NCI-H1694 treated with DMSO at 0.1 percent for 48 hours (cell line): Measurements from ENCODE around the gene BTBD19.
"Not testable (repeated sequence)": the region's sequence is repeated elsewhere in the genome, so short reads cannot be mapped to it uniquely, and the experiment has no call there.

ENCODE experiments used
- DNase-seq: peaks from one replicate; lab custom pipeline; 2025; lab: John Stamatoyannopoulos, UW

Gene BTBD19

DNA sequence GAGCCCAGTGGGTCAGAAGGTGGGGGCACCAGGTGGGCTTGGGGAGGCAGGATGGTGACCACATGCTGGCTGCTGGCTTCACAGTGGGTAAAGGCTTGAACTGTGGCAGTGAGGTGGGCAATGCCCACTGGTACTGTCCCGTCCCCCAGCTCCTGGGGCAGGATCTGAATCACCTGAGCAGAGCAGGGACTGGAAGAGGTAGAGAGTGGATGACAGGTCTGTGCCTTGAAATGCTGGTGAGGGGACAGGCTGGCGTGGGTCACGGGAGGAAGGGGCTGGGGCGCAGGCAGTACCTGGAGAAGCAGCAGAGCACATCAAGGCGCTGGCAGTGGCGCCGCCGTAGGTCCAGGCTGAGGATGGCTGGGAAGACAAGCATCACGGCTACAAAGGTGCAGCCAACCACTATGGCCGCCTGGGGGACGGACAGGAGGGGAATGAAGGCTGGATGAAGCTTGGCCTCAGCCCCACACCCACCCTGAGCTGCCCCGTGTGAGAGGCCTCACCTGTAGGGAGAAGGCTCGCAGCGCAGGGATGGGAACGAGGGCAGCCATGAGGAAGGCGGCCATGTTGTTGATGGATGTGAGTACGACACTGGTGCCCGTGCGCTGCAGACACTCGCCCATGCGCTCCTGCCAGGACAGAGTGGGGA is 19.8 kb downstream of the BTBD19 start:
- no peak for DNase-seq

DNA sequence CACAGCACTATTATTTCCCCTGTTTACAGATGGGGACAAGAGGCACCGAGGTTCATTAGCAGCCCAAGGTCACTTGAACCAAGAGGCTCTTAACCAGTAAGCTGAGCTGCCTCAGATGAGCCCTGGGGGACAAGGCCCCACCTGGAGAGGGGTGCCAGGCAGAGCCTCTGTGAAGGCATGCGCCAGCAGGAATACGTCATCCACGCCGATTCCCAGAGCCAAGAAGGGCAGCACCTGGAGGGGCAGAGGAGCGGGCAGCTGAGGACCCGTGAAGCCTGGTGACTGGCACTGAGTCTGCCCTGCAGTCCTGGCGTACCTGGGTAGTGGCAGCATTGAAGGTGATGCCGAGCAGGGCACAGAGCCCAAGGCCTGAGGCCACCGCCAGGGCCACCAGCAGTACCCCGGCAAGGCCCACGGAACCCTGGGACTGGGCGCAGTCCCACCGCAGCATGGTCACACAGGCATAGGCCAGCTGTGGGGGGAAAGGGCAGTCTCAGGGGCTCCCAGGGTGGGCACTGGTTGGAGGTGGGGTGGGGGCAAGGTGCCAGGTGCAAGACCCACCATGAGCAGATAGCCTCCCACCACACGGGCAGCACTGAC is 20.6 kb downstream of the BTBD19 start:
- DNase-seq = no peak

DNA sequence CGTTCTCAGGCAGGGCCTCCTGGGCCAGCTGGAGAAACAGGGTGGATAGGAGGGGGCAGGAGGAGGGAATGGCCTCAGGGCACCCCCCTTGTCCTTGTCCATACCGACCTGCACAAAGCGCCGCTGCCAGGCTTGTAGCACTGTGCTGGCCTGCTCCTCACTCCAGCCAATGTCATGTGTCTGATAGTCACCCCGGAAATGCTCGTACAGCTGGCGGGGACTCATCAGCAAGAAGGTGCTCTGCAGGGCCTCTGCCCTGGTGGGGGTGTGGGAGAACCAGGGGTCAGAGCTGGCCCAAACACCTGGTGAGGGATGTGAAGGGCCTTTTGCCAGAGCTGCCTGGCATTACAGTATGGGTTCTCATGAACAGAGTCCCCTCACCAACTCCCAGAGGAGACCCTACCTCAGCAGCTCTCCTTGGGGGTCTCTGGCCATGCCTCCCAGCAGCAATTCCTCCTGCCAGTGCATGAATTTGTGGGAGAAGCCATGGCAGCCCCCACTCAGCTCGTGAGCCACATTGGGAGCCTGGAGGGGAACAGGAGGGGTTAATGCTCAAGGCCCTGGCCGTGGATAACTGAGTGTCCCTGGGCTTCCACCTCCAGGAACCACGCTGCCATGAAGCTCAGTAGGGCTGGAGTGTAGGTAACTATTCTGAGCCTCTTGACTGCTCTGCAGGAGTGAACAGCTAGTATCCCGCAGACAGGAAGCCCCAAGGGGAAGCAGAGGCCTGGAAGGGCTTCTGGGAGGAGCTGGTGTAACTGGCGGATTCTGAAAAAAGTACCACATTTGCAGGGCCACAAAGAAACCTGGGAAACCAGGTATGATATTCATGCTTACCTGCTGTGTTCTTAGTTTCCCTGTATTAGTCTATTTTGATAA is 21.4 kb downstream of the BTBD19 start:
- DNase-seq = no peak

DNA sequence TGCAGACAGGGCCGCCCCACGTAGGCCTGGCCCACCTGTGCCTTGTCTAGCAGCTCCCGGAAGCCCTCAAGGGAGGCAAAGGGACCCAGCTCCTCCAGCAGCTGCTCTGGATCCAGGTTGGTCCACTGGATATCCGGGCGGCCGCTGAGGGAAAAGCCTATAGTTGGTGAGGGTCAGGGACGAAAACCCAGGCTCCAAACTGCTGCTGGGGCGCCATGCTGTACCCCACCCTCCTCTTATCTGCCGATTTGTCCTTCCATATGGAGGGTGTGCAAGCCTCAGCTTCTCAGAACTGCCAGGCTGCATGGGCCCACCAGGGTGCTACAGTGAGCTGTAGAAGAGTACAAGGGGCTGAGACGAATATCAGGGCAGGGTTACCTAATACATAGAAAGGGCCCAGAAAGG is 22.6 kb downstream of the BTBD19 start:
- DNase-seq = no peak

DNA sequence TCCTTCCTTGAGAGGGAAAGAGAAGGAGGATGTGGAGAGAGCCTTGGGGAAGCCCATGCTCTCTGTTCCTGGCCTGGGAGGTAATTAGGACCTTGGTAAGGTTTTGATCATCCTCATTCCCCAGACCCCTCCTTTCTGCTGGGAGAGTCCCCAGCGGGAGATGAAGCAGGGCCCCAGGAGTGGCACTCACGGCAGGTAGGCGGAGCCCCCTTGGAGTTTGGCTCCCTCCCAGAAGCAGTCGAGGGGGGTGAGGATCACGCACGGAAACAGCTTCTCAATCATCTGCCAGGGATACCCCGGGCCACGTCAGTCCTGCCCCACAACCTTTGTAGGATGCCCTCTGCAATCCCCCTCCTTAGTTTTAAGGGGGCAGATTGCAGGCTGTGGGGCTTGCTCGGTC is 23.2 kb downstream of the BTBD19 start:
- DNase-seq = no peak

DNA sequence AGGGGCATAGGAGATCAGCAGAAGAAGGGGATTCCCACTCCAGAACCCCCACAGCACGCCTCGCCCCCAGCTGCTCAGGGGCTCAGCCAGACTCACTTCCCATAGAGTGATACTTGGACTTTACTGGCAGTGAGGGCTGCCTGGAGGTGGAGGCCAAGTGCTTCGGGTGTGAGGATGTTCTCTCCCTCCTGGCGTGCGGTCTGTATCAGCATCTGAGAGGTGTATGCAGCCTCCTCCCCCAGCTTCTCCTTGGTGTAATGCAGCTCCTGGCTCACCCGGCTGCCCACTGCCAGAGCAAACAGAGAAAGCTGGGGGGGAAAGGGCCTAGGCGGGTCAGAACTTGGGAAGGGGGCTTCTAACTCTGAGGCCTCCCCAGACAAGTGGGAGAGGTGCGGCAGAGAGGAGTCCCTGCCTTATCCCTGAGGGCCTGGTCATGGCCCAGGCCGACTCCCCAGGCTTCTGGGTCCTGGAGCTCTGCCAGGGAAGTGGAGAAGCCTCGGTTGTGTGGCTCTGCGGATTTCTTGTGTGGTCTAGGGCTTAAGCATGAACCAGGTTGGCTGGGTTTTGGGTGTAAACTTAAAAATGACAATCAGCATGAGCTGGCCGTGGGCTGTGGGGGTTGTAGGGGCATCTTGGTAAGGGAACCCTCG is 23.9 kb downstream of the BTBD19 start:
- no peak for DNase-seq

DNA sequence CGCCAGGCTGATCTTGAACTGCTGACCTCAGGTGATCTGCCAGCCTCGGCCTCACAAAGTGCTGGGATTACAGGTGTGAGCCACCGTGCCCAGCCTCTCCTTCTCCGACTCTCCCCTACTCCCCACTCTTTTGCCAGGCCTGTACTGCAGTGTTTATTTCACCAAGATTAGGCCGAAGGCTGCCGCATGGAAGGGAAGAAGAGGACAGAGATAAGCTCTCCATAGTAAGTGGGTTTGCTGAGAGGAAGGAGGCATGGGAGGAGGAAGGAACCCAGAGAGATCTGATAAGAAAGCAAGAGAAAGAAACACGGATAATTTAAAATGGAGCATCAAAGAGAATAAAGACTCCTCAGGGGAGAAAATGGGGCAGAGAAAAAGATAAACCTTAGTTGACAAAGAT is 26.0 kb downstream of the BTBD19 start:
- DNase-seq = no peak

DNA sequence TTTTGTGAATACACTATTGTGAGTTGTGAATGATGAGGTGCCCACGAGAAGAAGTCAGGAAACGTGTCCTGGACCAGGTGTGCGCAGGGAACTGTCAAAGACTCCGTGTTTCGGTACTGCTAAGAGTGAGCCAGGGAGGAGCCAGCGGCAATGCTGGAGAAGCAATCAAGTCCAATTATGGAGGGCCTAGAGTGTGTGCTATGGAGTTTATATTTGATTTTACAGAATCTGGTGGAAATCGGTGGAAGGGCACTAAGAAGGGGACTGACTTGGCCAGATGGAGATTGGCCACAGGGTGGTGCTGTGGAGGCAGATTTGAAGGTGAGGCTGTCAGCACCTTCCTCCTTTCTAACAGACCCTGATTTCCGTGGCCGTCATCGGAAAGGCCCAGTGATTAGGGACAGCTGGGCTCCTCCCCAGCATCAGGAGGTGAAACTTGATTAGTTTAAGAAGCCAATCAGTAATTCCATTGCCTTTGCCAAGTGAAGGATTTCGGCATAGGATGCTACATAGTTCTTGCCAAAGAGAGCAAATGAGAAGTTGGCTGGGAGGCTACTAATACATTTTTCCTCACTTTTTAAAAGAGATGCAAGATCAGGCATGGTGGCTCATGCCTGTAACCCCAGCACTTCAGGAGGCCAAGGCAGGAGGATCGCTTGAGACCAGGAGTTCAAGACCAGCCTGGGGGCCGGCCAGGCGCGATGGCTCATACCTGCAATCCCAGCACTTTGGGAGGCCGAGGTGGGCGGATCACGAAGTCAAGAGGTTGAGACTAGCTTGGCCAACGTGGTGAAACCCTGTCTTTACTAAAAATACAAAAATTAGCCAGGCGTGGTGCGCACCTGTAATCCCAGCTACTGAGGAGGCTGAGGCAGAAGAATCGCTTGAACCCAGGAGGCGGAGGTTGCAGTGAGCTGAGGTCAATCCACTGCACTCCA is 27.7 kb downstream of the BTBD19 start:
- peak; percentile 81 for DNase-seq

DNA sequence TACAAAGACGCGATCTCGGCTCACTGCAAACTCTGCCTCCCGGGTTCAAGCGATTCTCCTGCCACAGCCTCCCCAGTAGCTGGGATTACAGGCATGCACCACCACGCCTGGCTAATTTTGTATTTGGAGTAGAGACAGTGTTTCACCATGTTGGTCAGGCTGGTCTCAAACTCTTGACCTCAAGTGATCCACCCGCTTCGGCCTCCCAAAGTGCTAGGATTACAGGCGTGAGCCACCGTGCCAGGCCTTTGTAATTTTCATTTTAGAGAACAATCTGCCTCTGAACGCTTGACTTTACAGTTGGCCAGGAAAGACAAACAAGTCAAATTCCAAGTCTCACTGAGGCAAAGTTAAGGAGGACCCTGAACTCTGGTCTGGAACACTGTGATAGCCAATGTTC is 30.0 kb downstream of the BTBD19 start:
- DNase-seq = not testable (repeated sequence)

DNA sequence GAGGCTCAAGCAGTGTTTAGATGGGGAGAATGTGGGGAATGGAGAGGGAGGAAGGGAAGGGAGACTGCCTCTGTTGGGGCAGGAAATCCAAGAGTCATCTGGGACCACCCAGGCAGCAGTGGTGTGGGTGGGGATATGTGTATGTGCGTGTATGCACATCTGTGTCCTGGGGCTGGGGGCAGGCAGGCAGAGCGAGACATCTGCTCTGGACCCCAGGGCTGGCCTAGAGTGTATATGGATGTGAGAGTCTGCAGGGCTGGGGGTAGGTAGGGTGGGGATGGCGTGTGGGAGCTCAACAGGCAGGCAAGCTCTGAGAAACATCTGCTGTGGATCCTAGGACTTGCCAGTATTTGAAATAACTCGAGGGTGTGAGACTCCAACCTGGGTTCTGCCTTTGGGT is 31.3 kb downstream of the BTBD19 start:
- DNase-seq = peak; percentile 11

DNA sequence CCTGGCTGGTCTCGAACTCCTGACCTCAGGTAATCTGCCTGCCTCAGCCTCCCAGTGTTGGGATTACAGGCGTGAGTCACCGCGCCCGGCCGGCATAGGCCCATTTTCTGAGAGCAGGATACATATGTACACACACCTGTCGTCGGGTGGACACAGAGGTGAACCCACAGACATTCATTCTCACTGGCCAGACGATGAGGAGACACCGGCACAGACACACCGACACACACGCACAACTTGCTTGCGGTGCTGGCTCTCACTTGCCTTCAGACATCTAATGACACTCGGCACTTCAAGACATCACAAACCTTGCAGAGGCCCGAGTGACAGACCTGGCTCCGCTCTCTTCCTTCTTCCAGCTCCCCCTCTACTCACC is 34.2 kb downstream of the BTBD19 start:
- no peak for DNase-seq

DNA sequence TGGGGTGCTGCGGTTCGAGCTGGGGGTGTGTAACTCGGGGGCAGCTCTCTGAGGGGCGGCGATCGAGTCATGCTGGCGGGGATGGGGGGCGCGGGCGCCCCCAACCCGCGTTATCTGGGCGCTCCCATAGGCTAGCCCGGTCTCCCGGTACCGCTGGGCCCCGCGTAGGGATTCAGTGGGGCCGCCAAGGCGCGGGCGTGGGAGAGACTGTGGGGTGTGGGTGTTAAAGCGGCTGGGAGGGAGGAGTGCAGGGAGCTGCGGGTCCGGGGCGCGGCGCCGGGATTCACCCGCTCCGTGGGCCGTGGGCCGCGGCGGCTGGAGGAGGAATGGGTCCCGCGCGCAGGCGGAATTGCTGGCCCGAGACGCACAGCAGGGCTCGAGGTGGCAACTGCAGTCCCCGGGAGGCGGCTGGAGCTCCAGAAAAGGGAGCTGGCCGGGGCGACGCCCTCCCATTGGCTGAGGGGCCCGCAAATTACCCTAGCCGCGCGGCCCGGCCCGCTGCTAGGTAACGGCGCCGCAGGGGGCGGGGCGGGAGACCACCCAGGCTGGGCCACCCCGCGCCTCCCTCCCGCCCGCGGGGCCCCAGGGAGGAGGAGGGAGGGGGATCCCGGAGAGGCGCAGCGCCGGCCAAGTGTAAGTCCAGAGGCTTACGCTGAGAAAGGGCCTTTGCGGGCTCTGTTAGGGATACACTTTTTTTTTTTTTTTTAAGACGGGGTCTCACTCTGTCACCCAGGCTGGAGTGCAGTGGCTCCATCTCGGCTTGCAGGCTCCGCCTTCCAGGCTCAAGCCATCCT is 34.7 kb downstream of the BTBD19 start, which contains the start of gene PTCH2:
TSS of gene PTCH2 (minus strand) at position 392 of the 794 bp plus-strand sequence. CDS start at position 71, 321 bp downstream.
- DNase-seq = peak; percentile 70

DNA sequence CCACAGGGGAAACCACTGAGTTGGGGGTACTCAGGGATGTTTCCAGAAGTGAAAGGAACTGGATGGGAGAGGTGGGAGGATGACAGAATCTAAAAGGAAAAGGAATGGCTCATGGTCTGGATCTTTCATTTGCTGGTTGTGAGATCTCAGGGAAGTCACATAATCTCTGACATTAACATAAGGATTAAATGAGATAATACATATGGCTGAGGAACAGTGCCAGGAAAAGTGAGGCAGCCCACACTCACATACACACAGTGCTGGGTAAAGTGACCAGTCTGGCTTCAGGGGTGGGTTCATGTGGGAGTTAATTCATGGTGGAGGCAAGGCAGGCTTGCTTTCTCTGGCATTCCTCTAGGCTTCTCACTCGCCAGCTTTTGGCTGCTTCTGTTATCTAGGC is 38.7 kb downstream of the BTBD19 start:
- DNase-seq = no peak

DNA sequence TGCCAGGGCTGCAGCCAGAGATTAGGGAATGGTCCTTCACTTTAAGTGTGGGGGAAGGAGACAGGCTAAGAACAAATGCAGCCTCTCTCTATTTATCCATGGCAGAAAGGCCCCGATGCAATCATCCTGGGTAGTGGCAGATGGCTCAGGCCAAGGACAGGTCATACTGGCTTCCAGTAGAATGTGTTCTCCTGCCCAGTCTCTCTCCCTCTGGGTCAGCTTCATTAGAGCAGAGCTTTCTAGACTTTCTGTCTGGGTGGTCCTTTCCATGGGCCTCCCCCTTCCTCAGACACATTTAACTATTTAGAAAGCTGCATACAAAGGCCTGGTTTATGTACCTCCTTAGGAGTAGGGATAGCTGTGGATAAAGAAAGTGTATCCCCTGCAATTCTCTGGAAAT is 39.5 kb downstream of the BTBD19 start:
- no peak for DNase-seq

DNA sequence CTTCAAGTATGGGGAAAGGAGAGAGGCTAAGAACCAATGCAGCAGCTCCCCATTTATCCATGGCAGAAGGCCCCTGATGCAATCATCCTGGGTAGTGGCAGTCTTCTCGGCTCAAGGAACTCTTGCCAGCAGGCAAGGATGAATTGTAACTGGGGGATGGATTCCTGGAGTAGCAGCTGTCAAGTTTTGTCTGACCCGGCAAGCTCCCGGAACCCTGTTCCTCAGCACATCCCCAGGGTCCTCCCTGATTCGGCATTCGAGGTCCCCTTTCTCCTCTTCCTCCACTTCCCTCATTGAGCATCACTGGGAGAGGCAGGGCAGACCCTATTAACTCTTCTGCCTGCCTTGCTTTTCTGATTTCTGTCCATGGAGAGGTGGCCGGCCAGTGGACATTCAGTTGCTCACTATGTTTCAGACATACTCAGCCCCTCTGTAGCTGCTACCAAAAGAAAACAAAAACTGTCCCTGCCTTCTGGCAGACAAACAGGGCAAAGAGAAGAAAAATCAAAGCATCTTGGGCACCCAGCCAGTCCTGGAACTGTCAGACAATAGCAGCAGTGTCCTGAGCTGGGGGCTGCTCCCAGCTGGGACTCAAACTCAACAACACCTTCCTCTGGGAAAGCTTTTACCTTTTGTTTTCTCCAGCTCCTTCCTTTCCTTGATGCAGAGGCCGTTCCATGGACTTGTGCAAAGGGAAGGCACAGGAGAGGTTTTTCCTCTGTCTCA is 40.3 kb downstream of the BTBD19 start:
- DNase-seq = no peak

DNA sequence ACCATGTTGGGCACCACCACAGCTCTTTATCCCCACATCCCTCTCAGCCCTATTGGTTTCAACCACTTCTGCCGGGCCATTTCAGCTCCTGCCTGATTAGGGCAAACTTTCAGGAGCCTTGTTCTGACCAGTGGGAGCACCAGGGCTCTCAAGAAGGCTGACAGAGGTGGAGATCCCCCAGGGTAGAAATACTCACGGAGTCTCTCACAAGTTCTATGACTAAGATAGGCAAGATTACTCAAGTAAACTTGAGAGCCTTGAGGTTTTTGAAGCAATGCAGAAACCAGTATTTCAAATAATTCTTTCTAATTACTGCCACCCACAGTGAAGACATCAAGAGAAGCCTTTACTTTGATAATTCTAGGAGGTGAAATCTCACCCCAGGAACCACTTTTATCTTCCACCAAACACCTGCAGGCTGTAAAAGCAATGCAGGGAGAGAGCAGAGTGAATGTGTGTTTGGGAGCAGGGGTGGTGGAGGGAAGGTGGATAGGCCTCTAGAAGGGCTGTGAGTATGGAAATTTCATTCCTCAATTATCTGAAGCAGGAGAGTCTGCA is 41.3 kb downstream of the BTBD19 start:
- no peak for DNase-seq

DNA sequence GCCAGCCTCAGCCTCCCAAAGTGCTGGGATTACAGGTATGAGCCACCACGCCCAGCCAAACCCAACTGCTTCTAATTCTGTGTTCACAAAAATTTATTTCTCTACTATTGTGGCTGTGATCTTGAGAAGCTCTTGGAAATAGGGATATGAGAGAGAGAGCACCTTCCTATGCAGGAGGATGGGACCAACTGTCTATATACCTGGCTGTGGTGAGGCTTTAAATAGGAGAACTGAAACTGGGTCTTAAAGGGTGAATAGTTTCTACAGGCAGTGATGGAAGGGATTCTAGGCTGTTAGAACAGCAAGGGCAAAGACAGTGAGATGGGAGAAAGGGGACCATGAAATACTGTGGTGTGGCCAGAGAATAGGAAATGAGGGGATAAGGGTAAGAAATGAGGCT is 43.0 kb downstream of the BTBD19 start:
- no peak for DNase-seq

DNA sequence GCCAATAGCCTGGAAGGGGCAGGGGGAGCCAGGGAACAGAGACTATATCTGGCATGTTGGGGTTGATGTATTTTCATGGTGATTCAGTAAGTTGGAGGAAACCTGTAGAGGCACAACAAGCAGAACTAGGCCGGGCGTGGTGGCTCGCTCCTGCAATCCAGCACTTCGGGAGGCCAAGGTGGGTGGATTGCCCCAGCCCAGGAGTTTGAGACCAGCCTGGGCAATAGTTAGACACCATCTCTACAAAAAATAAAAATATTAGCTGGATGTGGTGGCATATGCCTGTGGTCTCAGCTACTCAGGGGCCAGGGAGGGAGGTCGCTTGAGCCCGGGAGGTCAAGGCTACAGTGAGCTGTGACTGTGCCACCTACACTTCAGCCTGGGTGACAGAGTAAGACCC is 44.9 kb downstream of the BTBD19 start:
- DNase-seq = no peak

DNA sequence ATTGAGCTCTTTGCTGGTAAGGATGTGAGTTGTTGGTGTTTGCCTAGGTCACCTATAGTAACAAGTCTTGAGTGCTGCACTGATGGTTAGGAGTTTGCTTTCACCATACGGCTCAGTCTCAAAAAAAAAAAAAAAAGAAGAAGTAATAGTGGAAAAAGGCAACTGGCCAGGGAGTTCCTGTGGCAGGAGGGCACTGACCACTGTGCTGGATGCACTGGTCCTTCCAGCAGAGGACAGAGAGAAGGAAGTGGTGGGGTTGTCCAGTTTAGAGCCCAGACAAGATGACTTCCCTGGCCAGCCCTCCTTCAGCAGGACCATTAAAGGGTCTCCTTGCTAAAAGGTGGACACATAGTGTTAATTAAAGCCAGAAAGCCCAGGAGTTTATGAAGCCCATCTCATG is 46.6 kb downstream of the BTBD19 start:
- no peak for DNase-seq

DNA sequence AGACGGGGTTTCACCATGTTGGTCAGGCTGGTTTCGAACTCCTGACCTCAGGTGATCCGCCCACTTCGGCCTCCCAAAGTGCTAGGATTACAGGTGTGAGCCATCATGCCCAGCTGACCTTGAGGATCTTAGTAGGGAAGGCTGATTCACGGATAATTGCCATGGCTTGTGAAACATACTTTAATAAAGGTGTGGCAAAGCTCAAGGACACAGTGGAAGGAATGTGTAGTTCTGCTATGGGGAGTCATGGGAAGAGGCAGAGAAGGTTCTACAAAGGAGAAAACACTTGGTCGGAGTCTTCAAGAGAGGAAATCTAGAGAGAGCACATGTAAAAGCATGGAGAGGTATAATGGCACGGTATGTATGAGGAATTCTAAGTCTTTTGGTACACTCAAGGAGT is 47.4 kb downstream of the BTBD19 start:
- no peak for DNase-seq
